NCI-H1930 (cell line): ENCODE data around the gene NTSR1.

Experiments used
- DNase-seq, 2 experiments: peaks; one replicate each; lab custom pipeline; 2025; lab: John Stamatoyannopoulos, UW

NTSR1 gene

GRCh38 chr20:62802026-62802712 lies 93.5 kb downstream of the NTSR1 start:
- DNase-seq, result no peak

DNA sequence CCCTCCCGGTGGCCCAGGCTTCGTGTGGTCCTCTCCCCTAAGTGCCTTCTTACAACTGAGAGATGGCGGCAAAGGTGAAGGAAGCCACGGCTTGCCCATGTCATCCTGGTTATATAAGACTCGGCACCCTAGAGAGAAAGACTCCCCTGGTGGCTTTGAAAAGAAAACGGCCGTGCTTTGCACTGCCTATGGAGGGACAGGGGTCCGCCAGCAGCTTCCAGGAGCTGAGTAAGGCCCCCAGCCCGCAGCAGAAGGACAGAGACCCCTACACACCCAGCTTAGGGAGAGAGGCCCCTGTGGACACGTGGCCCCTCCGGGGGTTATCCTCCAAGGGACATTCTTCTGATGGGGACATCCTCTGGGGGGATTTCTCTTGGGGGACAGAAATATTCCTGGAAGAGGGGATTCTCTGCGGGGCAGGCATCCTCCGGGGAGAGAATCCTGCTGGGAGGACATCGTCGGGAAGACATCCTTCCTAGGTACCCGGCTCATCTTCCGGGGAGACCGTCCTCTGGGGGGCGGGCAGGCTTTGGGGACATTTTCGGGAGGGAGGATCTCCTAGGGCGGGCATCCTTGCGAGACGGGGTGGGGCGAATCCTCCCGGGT lies 95.5 kb downstream of the NTSR1 start:
- DNase-seq, result no peak

GRCh38 chr20:62804627-62805154 lies 96.1 kb downstream of the NTSR1 start, which contains the start of gene OGFR:
TSS of gene OGFR (plus strand) at chr20:62804835. CDS start at chr20:62804860, 25 bp downstream.
- peak in 1 of 2 experiments; percentile 68 for DNase-seq

- no peak for DNase-seq
These were observed 96.6 kb downstream of the NTSR1 start for GRCh38 chr20:62805155-62805710.

DNA sequence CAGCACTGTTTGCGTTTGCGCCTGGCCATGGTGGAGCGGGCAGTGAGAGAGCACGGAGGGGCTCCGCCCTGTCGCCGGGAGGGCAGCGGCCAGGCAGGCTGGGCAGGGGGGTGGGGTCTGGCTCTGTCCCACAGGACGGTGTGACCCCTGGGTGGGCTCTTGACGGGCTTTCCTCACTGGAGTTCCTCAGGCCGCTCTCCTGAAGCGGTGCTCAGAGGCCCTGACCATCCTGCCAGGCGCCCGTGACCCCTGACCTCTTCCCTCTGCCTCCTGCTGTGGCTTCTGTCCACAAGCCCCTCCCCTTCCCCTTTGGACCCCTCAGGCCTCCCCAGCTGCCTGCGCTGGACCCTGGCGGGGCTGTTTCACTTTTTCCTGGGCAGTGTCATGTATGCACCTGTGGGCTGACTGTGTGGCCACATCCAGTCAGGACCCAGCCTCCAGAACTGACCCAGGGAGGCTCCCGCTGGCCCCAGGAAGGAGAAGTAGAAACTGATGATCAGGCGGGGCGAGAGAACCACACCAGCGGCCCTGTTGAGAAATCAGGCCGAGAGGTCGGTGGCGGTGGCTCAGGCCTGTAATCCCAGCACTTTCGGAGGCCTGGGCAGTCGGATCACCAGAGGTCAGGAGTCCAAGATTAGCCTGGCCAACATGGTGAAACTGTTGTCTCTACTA lies 97.2 kb downstream of the NTSR1 start:
- DNase-seq, result no peak

- DNase-seq, result no peak
These were observed 97.9 kb downstream of the NTSR1 start for GRCh38 chr20:62806383-62807050.

DNA sequence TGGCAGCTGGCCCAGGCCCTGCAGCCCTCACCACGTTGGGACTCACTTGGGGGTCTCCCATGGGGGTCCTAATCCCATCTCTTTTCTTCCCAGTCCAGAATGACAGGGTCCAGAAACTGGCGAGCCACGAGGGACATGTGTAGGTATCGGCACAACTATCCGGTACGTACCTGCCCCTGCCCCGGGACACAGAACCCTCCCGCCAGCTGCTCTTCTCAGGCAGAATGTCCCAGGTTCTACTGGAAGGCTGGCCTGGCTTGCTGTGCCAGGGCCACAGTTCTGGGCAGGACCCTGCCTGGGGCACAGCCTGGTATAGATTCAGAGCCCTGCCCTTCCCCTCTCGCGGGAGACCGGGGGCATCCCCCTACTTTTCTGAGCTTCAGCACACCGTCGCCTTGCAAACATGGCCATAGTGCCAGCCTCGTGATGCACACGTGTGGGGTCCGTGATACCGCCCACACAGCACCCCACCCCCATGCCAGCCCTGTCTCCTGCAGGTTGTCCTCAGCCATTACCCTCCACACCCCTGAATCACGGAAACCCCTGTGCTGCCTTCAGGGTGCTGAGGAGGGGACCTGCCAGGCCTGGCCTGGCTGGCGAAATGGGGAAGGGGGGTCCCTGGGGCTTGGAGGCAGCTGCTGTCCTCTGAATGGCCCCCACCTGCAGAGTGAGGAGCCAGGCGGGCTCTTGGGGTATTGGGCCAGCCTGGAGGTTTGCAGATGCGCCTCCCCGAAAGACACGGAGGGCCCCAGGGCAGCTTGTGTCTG lies 99.0 kb downstream of the NTSR1 start:
- no peak for DNase-seq

- DNase-seq, result peak; percentile 32 to 59
These were observed 99.7 kb downstream of the NTSR1 start for GRCh38 chr20:62808211-62808865.

GRCh38 chr20:62809530-62810428 lies 101.1 kb downstream of the NTSR1 start:
- no peak for DNase-seq

DNA sequence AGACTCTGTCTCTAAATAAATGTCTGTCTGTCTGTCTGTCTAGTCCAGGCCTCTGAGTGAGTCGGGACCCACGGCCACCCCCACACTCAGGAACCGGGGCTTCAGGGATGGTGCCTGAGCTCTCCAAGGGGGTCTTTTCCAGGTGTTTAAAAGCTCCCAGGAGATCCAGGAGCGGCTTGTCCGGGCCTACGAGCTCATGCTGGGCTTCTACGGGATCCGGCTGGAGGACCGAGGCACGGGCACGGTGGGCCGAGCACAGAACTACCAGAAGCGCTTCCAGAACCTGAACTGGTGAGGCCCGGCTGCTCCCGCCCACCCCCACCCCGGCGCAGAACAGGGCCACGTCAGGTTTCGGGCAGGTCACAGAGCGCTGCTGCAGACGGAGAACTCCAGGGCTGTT lies 102.7 kb downstream of the NTSR1 start:
- no peak for DNase-seq

DNA sequence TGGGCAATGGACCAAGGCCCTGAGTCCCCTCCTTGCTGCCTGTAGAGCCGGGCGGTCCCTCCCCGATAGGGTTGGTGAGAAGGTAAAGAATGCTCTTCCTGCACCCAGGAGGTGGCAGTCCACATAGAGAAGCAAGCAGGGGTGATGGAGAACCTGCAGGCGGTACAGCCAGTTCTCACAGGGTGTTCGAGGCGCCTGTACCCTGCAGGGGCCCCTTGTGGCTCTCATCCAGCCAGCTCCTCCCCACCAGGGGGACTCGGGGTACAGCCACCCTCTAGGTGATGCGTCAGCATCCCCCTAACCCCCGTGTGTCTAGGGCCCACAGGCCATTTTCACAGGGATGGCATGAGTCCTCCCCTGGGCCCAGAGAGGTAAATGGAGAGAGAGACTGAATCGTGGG lies 103.1 kb downstream of the NTSR1 start:
- no peak for DNase-seq
